IgD-negative memory B cell (primary cell): Measurements from ENCODE around the gene LAMC2. TPM values are rescaled to one million over a fixed set of nuclear protein-coding genes. Genes with fewer than 3 reads are reported as not detected.
"Not testable (repeated sequence)": the region's sequence is repeated elsewhere in the genome, so short reads cannot be mapped to it uniquely, and the experiment has no call there.

Source experiments
- H3K27ac Mint-ChIP-seq, 3 donors: one replicate each; pipeline ENCODE4 v1.8.0; 2020 to 2022; ENCODE audit warnings: mild to moderate bottlenecking in 3 of 3, mixed read lengths in 3 of 3, moderate library complexity in 1 of 3
- H3K27me3 Mint-ChIP-seq: one replicate; pipeline ENCODE4 v1.8.0; 2021; ENCODE audit warnings: mixed read lengths
- H3K36me3 Mint-ChIP-seq: one replicate; pipeline ENCODE4 v1.8.0; 2020; ENCODE audit warnings: mild to moderate bottlenecking, mixed read lengths
- H3K4me1 Mint-ChIP-seq, 3 donors: one replicate each; pipeline ENCODE4 v1.8.0; 2020 to 2022; ENCODE audit warnings: mixed read lengths in 3 of 3, mild to moderate bottlenecking in 1 of 3
- H3K4me3 Mint-ChIP-seq, 4 donors: one replicate each; pipeline ENCODE4 v1.8.0; 2020 to 2022; ENCODE audit warnings: mild to moderate bottlenecking in 4 of 4, mixed read lengths in 4 of 4, moderate library complexity in 3 of 4
- H3K9me3 Mint-ChIP-seq, 3 donors: one replicate each; pipeline ENCODE4 v1.8.0; 2020 to 2021; ENCODE audit warnings: mixed read lengths in 3 of 3, mild to moderate bottlenecking in 1 of 3
- polyA plus RNA-seq: library from polyadenylated mRNA; unstranded; fragments of 300-500 nt; fragmentation: Illumina TruSeq; gene quantifications from one replicate; pipeline ENCODE4 v1.2.3, GENCODE V29; 2021

The LAMC2 gene
- polyA plus RNA-seq, 1 donor from 2014 or later: not detected

GRCh38 chr1:183272390-183272848, 86.4 kb downstream of the LAMC2 start:
- Mint-ChIP-seq H3K9me3 (no peaks in the 10 kb centered on the region), H3K27ac (no peak overlapping the region), H3K27me3 (peaks cover 5% of the 10 kb centered on the region), H3K4me1 (no peaks in the 10 kb centered on the region), H3K4me3 (no peak overlapping the region), H3K36me3 (no peaks in the 10 kb centered on the region)

- no peak overlapping the region for H3K4me3 Mint-ChIP-seq
- no peaks in the 10 kb centered on the region for H3K9me3 Mint-ChIP-seq
- H3K27me3 Mint-ChIP-seq: peaks cover 4% of the 10 kb centered on the region
- H3K36me3 Mint-ChIP-seq: no peaks in the 10 kb centered on the region
- H3K27ac Mint-ChIP-seq: no peak overlapping the region
- no peaks in the 10 kb centered on the region for H3K4me1 Mint-ChIP-seq
Observed at GRCh38 chr1:183273300-183273699, 87.2 kb downstream of the LAMC2 start.

GRCh38 chr1:183273984-183274383, 87.9 kb downstream of the LAMC2 start:
- H3K9me3 Mint-ChIP-seq, H3K4me1 Mint-ChIP-seq: not testable (repeated sequence)

GRCh38 chr1:183274836-183275235, 88.8 kb downstream of the LAMC2 start:
- H3K27ac Mint-ChIP-seq: no peak overlapping the region
- no peaks in the 10 kb centered on the region for H3K4me1 Mint-ChIP-seq
- H3K27me3 Mint-ChIP-seq: peaks cover 6% of the 10 kb centered on the region
- no peak overlapping the region for H3K4me3 Mint-ChIP-seq
- H3K9me3 Mint-ChIP-seq: no peaks in the 10 kb centered on the region
- no peaks in the 10 kb centered on the region for H3K36me3 Mint-ChIP-seq

More at GRCh38 chr1:183273984-183274383, 87.9 kb downstream of the LAMC2 start:
- not testable (repeated sequence) for H3K27me3 Mint-ChIP-seq, H3K27ac Mint-ChIP-seq, H3K4me3 Mint-ChIP-seq, H3K36me3 Mint-ChIP-seq

GRCh38 chr1:183275322-183275721, 89.3 kb downstream of the LAMC2 start:
- H3K27me3 Mint-ChIP-seq: peaks cover 6% of the 10 kb centered on the region
- no peak overlapping the region for H3K27ac Mint-ChIP-seq
- no peak overlapping the region for H3K4me3 Mint-ChIP-seq
- no peaks in the 10 kb centered on the region for H3K36me3 Mint-ChIP-seq
- H3K9me3 Mint-ChIP-seq: no peaks in the 10 kb centered on the region
- no peaks in the 10 kb centered on the region for H3K4me1 Mint-ChIP-seq

DNA sequence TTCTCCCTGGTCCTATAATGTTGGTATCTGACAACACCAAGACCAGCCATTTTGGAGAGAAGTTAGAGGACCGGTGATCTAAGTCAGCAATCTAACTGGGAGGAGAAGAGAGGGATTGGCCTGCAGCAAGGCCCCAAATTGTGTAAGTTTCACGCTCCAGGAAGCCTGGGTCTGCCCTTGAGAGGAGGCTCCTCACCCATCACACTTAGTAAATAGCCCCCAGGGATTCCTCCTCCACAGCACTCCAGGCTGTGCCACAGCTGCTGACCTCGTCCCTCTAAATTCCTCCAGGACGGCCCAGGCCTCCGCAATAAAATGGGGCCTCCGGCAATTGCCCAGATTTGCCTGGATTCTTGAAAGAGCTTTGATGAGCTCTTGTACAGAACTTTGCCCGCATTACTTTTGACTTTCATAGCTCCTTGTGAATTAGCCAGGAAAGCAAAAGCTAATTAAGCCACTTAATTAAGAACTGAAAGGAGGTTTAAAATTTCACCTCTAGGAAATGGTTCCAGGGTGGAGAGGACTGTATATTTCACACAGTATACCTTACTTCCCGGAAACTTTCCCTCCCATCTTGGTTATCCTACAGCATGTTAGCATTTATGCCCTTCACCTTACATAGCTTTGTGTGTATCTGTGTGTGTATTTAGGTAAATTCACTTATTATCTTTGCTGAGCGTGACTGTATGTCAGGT, 90.5 kb downstream of the LAMC2 start:
- no peaks in the 10 kb centered on the region for H3K36me3 Mint-ChIP-seq
- H3K27ac Mint-ChIP-seq: no peak overlapping the region
- peaks cover 8% of the 10 kb centered on the region for H3K27me3 Mint-ChIP-seq
- peaks cover 0 to under 1% (median 0%) of the 10 kb centered on the region in 3 donors for H3K4me1 Mint-ChIP-seq
- no peak overlapping the region for H3K4me3 Mint-ChIP-seq
- no peaks in the 10 kb centered on the region for H3K9me3 Mint-ChIP-seq

GRCh38 chr1:183277821-183278738, 92.0 kb downstream of the LAMC2 start:
- Mint-ChIP-seq H3K9me3 (no peaks in the 10 kb centered on the region), H3K36me3 (no peaks in the 10 kb centered on the region), H3K27me3 (peaks cover 10% of the 10 kb centered on the region), H3K4me1 (peaks cover 0 to 1% (median 0%) of the 10 kb centered on the region in 3 donors), H3K27ac (no peak overlapping the region), H3K4me3 (no peak overlapping the region)

DNA sequence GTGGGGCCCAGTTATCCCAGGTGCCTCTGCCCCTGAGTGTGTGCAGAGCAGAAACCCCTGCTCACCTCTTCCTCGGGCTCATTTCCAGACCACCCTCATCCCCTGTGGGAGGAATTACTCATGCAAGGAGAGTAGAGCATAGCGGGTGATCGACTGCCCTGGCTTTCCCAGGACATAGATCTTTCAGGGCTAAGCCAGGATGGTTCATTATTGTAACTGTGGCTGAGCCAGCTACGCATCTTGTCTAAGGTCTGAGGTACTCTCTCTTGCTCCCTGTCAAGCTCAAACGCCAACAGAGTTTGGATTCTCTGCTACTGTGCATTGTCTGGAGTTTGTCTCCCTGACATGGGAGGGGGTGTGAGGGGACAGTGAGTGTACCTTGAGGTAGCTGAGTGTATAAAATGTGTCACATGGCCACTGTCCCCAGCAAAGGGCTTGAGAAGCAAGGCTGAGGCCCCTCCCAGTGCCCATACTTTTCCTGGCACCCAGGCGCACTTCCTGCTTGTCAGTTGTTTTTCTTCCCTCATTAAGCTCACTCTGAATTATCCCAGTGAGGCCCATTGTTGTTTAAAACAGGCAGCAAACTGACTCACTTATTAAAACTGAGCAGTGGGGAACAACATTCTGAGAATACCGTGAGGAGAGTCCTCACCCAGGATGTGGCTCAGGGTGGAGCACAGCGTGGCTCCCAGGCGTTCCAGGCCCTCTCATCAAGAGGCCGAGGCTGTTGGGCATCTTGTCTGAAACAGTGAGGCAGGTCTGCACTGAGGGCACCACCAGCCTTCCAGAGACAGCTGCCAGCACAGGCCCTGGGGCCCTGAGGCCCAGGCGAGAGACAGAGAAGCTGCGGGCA, 92.9 kb downstream of the LAMC2 start:
- Mint-ChIP-seq H3K27me3 (peaks cover 10% of the 10 kb centered on the region), H3K4me3 (no peak overlapping the region), H3K4me1 (peaks cover 0 to 1% (median 0%) of the 10 kb centered on the region in 3 donors), H3K9me3 (no peaks in the 10 kb centered on the region), H3K27ac (no peak overlapping the region), H3K36me3 (no peaks in the 10 kb centered on the region)

DNA sequence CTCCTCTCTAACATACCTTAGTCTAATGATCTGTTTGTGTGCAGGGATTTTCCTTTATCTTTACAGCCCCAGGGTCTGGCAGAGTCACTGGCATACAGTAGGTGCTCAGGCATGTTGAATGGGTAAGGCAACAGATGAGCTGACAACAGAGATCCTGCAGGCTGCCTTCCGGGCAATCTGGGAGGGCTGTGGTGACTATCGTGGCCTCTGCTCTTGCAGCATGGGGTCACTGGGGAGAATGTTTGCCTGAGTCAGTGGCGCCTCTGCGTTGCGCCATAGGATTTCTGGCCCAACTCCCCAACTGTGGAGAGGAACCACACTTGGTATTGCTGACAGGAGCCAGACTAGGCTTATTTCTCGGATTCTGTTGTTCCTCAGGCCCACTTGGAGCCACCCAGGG, 93.8 kb downstream of the LAMC2 start:
- Mint-ChIP-seq H3K4me1 (peaks cover 0 to 1% (median 0%) of the 10 kb centered on the region in 3 donors), H3K9me3 (no peaks in the 10 kb centered on the region), H3K4me3 (no peak overlapping the region), H3K36me3 (peaks cover 1% of the 10 kb centered on the region), H3K27ac (peak overlapping the region in 1 of 3 donors; percentile 74), H3K27me3 (peaks cover 15% of the 10 kb centered on the region)

DNA sequence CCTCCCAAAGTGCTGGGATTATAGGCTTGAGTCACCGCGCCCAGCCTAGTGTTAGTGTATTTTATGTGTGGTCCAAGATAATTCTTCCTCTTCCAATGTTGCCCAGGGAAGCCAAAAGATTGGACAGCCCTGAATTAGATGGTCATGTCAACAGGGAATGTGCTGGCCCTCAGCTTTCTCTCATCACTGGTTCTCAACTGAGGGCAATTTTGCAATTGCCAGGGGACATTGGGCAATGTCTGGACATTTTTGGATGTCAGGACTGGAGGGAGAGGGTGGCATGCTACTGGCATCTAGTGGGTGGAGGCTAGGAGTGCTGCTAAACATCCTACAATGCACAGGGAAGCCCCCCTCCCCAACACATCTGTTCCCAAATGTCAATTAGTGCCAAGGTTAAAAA, 95.0 kb downstream of the LAMC2 start:
- H3K27me3 Mint-ChIP-seq: peaks cover 15% of the 10 kb centered on the region
- peaks cover 0 to 1% (median 0%) of the 10 kb centered on the region in 3 donors for H3K4me1 Mint-ChIP-seq
- H3K9me3 Mint-ChIP-seq: no peaks in the 10 kb centered on the region
- H3K36me3 Mint-ChIP-seq: peaks cover 1% of the 10 kb centered on the region
- H3K27ac Mint-ChIP-seq: no peak overlapping the region
- no peak overlapping the region for H3K4me3 Mint-ChIP-seq

GRCh38 chr1:183281553-183282091, 95.6 kb downstream of the LAMC2 start:
- Mint-ChIP-seq H3K27me3 (peaks cover 15% of the 10 kb centered on the region), H3K36me3 (peaks cover 1% of the 10 kb centered on the region), H3K4me3 (no peak overlapping the region), H3K9me3 (no peaks in the 10 kb centered on the region), H3K4me1 (peaks cover 0 to 1% (median 0%) of the 10 kb centered on the region in 3 donors), H3K27ac (no peak overlapping the region)

GRCh38 chr1:183282101-183282855, 96.2 kb downstream of the LAMC2 start:
- peak overlapping the region in 1 of 3 donors; percentile 28 for H3K27ac Mint-ChIP-seq
- H3K4me3 Mint-ChIP-seq: no peak overlapping the region
- peaks cover 15% of the 10 kb centered on the region for H3K27me3 Mint-ChIP-seq
- peaks cover 0 to 1% (median 0%) of the 10 kb centered on the region in 3 donors for H3K4me1 Mint-ChIP-seq
- peaks cover 1% of the 10 kb centered on the region for H3K36me3 Mint-ChIP-seq
- H3K9me3 Mint-ChIP-seq: no peaks in the 10 kb centered on the region

GRCh38 chr1:183283286-183283685, 97.2 kb downstream of the LAMC2 start:
- peaks cover 0 to 1% (median 0%) of the 10 kb centered on the region in 3 donors for H3K4me1 Mint-ChIP-seq
- H3K27me3 Mint-ChIP-seq: peaks cover 12% of the 10 kb centered on the region
- peaks cover 1% of the 10 kb centered on the region for H3K36me3 Mint-ChIP-seq
- H3K9me3 Mint-ChIP-seq: no peaks in the 10 kb centered on the region
- no peak overlapping the region for H3K27ac Mint-ChIP-seq
- no peak overlapping the region for H3K4me3 Mint-ChIP-seq

GRCh38 chr1:183284086-183284485, 98.0 kb downstream of the LAMC2 start:
- H3K4me1 Mint-ChIP-seq: peaks cover 0 to 1% (median 0%) of the 10 kb centered on the region in 3 donors
- H3K27ac Mint-ChIP-seq: no peak overlapping the region
- no peak overlapping the region for H3K4me3 Mint-ChIP-seq
- peaks cover 15% of the 10 kb centered on the region for H3K27me3 Mint-ChIP-seq
- peaks cover 1% of the 10 kb centered on the region for H3K36me3 Mint-ChIP-seq
- H3K9me3 Mint-ChIP-seq: no peaks in the 10 kb centered on the region
